CD4-positive, alpha-beta T cell treated with Interleukin-6 for 4 hours (primary cell): Measurements from ENCODE around the gene STPG2.
"Not testable (repeated sequence)": the region's sequence is repeated elsewhere in the genome, so short reads cannot be mapped to it uniquely, and the experiment has no call there.

ENCODE experiments used
- DNase-seq: peaks from one replicate; pipeline ENCODE4 v3.0.0-alpha.2; 2020; ENCODE audit warnings: mixed read lengths

STPG2 gene

DNA sequence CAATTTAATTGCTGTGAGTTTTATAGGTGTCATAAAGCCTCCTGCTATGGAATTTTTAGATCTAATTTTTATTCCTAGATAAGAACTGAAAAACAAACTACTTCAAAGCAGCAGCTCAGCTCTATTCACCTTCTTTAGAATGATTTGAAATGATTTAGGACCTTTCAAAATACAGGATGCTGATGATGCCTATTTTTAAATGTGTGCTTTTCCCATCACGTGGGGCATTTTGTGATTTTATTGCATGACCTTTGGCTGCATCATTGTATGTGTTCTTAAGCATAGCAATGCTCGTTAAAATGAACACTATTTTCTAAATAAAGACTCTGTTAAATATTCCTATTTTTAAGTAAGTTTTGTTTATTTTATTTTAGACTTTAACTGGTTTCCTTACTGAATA is 537.3 kb downstream of the STPG2 start:
- no peak for DNase-seq

DNA sequence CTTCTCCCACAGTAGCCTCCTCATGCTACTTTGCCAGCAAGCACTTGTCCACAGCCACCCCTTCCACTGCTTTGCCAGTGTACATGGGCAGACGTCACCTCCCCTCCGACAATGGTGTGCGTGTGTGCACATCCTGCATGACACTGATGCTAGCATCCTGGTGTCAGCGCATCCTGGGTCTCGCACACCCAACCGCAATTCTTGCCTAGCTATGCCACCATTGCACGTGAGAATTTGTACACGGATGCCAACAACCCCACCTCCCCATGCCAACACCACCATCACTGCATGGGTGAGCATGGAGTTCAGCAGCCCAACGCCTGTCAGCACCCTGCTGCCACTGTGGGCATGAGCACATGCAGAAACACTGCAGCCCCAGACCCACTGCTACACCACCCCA is 550.0 kb downstream of the STPG2 start:
- no peak for DNase-seq

DNA sequence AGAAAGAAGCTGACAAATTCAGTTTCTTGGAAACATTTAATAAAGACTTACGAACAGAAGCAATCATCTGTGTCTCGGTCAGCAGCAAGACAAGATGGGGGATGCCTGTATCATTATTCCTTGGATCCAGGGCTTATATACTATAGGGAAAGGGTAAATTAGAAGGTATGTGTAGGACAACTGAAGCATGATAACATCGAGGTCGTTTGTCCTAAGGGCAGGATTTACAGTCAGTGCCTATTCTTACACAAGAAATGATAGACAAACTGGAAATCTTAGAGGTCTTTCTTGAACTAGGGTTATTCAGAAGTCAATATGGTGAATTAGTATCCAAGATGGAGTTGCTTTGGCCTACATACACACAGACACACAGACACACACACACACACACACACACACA is 553.0 kb downstream of the STPG2 start:
- DNase-seq: no peak

- DNase-seq: no peak
Measured at GRCh38 chr4:97589481-97590196, 553.6 kb downstream of the STPG2 start.

DNA sequence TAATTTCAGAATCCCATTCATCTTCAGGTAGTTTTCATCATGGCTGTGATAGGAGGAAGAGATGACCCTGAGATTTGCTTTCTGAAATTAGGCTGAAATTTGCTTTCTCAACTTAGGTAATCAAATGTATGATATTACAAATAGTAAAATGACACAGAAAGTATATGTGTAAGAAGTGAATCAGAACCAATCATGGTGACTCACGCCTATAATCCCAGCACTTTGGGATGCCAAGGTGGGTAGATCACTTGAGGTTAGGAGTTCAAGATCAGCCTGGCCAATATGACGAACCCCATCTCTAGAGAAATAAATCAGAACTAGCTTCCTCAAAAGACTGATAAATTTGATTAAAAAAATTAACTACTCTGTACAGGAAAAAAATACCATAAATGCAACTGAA is 555.4 kb downstream of the STPG2 start:
- DNase-seq: no peak

GRCh38 chr4:97585274-97585673 is 558.0 kb downstream of the STPG2 start:
- no peak for DNase-seq

DNA sequence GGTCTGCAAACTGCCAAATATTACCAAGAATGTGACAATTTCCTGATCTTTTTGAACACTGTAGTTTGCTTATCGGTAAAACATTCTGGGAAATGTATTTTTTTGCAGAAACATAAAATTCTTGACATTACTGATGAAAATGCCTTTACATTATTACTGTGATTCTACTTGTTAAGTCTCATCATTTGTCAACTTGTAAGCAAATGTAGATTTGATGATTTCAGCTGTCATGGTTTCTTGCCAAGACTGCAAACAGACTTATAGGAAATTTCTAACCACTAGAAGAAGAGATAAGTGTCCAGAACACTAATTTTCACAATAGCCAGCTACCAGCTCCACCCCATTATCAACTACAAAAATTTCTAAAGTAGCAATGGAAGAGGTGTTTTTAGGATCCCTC is 560.4 kb downstream of the STPG2 start:
- no peak for DNase-seq

GRCh38 chr4:97577004-97577403 is 566.3 kb downstream of the STPG2 start:
- DNase-seq: no peak

- DNase-seq: no peak
Measured at GRCh38 chr4:97560009-97560408, 583.3 kb downstream of the STPG2 start.

- DNase-seq: no peak
Measured at GRCh38 chr4:97558204-97558778, 585.0 kb downstream of the STPG2 start.

GRCh38 chr4:97550637-97551036 is 592.6 kb downstream of the STPG2 start:
- DNase-seq: not testable (repeated sequence)

DNA sequence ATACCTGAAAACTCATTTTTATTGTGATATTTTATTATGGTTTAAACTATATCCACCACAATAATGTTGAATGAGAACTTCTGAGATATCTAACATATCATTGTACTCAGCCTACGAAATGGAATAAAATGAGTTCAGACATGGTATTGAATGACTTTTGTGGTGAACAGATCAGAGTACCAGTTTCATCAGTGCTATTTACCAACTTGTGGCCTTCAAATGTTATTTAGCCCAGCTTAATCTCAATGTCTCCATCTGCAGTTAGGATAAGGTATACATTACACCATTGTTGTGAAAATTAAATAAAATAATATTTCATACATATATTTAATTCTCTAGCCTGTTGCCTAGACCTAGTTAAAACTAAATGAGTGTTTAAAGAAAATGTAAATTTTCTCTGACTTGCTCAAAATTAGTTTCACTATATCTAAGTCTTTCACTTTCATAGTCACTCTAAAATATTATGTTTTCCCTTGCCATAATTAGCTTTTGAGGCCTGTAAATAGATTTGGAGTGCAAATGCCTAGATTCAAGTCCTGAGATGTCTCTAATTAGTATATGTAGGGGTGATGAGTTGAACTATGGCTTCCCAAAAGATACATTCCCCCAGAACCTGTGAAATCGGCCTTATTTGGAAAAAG is 594.2 kb downstream of the STPG2 start:
- DNase-seq: no peak

DNA sequence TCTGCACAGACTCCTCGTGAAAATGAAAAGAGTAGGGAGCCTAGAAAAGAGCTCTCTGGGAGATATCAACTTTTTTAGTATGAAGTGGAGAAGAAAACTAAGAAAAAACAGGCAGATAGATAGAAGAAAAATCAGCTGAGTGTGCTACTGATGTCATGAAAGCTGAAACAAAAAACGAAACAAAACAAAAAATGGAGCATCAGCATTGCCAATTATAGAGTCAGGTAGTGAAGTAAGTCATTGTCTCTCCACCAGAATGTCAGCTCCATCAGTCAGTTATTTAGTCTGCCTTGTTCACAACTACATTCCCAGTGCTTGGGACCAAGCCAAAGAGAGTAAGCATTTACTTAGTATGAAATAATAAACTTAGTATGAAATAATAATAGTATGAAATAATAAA is 595.1 kb downstream of the STPG2 start:
- DNase-seq: no peak

DNA sequence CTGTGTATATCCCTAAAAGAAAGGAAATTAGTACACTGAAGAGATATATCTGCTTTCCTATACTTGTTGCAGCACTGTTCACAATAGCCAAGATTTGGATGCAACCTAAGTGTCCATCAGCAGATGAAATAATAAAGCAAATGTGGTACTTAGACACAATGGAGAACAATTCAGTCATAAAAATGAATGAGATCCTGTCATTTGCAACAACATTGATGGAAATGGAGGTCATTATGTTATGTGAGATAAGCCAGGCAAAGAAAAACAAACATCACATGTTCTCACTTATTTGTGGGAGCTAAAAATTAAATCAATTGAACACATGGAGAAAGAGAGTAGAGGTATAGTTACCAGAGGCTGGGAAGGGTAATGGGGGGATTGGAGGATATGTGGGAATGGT is 611.9 kb downstream of the STPG2 start:
- DNase-seq: no peak

DNA sequence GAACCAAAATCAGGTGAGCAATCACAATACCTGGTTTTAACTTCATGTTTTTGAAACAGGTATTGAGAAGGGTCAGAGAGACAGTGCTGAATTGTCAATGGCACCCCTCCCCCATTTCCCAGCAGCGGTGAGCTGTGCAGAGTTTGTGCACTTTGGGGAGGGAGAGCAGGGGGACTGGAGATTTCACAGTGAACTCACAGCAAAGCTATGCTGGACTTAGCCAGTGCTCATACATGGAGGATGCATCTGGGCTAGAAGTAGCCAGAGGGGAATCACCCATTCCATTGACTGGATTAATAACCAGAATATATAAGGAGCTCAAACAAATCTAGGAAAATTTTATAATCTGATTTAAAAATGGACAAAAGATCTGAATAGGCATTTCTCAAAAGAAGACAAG is 612.6 kb downstream of the STPG2 start:
- no peak for DNase-seq

GRCh38 chr4:97525236-97525635 is 618.0 kb downstream of the STPG2 start:
- DNase-seq: no peak

GRCh38 chr4:97517939-97518338 is 625.3 kb downstream of the STPG2 start:
- no peak for DNase-seq

- no peak for DNase-seq
Measured at GRCh38 chr4:97513917-97514316, 629.4 kb downstream of the STPG2 start.
